Muscle layer of duodenum (tissue), 2 donors: ENCODE data around the gene MYDGF.

Experiments
- H3K27ac ChIP-seq: one replicate; pipeline ENCODE4 v1.7.0; 2013; ENCODE audit warnings: mild to moderate bottlenecking, low read length
- H3K27me3 ChIP-seq: one replicate; pipeline ENCODE4 v1.7.0; 2013; ENCODE audit warnings: low read depth, mild to moderate bottlenecking, control low read depth, low read length
- H3K36me3 ChIP-seq, 2 donors: one replicate each; pipeline ENCODE4 v1.7.0; 2013; ENCODE audit warnings: low read length in 2 of 2, control low read depth in 1 of 2, mild to moderate bottlenecking in 1 of 2; ENCODE audit not compliant: insufficient read depth in 2 of 2, control insufficient read depth in 1 of 2
- H3K4me1 ChIP-seq, 2 donors: one replicate each; pipeline ENCODE4 v1.7.0; 2013; ENCODE audit warnings: low read length in 2 of 2, mild to moderate bottlenecking in 2 of 2, control low read depth in 1 of 2, moderate library complexity in 1 of 2; ENCODE audit not compliant: insufficient read depth in 2 of 2, control insufficient read depth in 1 of 2
- H3K4me3 ChIP-seq, 2 donors: one replicate each; pipeline ENCODE4 v1.7.0; 2013; ENCODE audit warnings: low read length in 2 of 2, low read depth in 1 of 2, mild to moderate bottlenecking in 1 of 2
- H3K9me3 ChIP-seq, 2 donors: one replicate each; pipeline ENCODE4 v1.7.0; 2013; ENCODE audit warnings: low read length in 2 of 2, control low read depth in 1 of 2, mild to moderate bottlenecking in 1 of 2; ENCODE audit not compliant: control insufficient read depth in 1 of 2
- donor health status: healthy.

Gene MYDGF

GRCh38 chr19:4699826-4700692 lies 29.9 kb upstream of the MYDGF start:
- no peak overlapping the region for H3K27ac ChIP-seq
- H3K27me3 ChIP-seq: no peaks in the 10 kb centered on the region
- H3K4me1 ChIP-seq: no peaks in the 10 kb centered on the region
- no peaks in the 10 kb centered on the region for H3K9me3 ChIP-seq
- no peak overlapping the region for H3K4me3 ChIP-seq
- H3K36me3 ChIP-seq: peaks cover 34 to 80% of the 10 kb centered on the region in 2 donors

GRCh38 chr19:4697304-4697703 lies 27.2 kb upstream of the MYDGF start:
- H3K36me3 ChIP-seq: peaks cover 44 to 86% of the 10 kb centered on the region in 2 donors
- no peak overlapping the region for H3K4me3 ChIP-seq
- no peaks in the 10 kb centered on the region for H3K9me3 ChIP-seq
- no peaks in the 10 kb centered on the region for H3K4me1 ChIP-seq
- H3K27me3 ChIP-seq: no peaks in the 10 kb centered on the region
- no peak overlapping the region for H3K27ac ChIP-seq

DNA sequence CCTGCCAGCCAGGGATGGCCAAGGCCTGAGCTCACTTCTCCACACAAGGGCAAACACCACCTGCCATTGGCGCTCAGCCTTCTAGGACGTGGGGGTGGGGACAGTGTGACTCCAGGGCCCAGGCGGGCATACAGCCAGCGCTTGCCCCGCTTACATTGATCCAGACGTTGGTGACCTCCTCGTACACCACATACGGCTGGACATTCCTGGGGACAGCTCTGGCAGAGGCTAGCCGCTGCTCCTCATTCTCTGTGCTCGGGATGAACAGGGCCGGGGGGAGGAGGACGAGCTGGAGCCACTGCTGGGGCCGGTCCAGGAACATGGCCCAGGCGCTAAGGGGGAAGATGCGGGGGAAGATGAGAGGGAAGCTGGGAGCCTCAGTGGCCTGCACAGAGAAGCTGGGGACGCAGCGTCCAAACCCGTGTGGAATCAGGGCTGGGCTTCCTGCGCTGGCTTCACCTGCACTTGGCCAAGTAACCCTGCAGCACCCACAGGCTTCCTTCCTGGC lies 25.1 kb upstream of the MYDGF start:
- H3K27ac ChIP-seq: no peak overlapping the region
- H3K4me3 ChIP-seq: no peak overlapping the region
- H3K4me1 ChIP-seq: no peaks in the 10 kb centered on the region
- no peaks in the 10 kb centered on the region for H3K9me3 ChIP-seq
- peaks cover 38 to 82% of the 10 kb centered on the region in 2 donors for H3K36me3 ChIP-seq
- H3K27me3 ChIP-seq: no peaks in the 10 kb centered on the region

GRCh38 chr19:4694211-4694987 lies 24.3 kb upstream of the MYDGF start:
- H3K36me3 ChIP-seq: peaks cover 42 to 82% of the 10 kb centered on the region in 2 donors

GRCh38 chr19:4693471-4694121 lies 23.5 kb upstream of the MYDGF start:
- no peak overlapping the region for H3K4me3 ChIP-seq
- H3K36me3 ChIP-seq: peaks cover 42 to 84% of the 10 kb centered on the region in 2 donors
- no peaks in the 10 kb centered on the region for H3K27me3 ChIP-seq
- H3K9me3 ChIP-seq: no peaks in the 10 kb centered on the region
- no peak overlapping the region for H3K27ac ChIP-seq
- H3K4me1 ChIP-seq: no peaks in the 10 kb centered on the region

More at GRCh38 chr19:4694211-4694987, 24.3 kb upstream of the MYDGF start:
- no peaks in the 10 kb centered on the region for H3K4me1 ChIP-seq
- no peak overlapping the region for H3K27ac ChIP-seq
- no peaks in the 10 kb centered on the region for H3K9me3 ChIP-seq
- H3K27me3 ChIP-seq: no peaks in the 10 kb centered on the region
- no peak overlapping the region for H3K4me3 ChIP-seq

GRCh38 chr19:4693078-4693350 lies 22.9 kb upstream of the MYDGF start:
- peaks cover 42 to 84% of the 10 kb centered on the region in 2 donors for H3K36me3 ChIP-seq
- H3K27me3 ChIP-seq: no peaks in the 10 kb centered on the region
- no peak overlapping the region for H3K27ac ChIP-seq
- H3K4me1 ChIP-seq: no peaks in the 10 kb centered on the region
- no peaks in the 10 kb centered on the region for H3K9me3 ChIP-seq
- H3K4me3 ChIP-seq: no peak overlapping the region

- no peak overlapping the region for H3K27ac ChIP-seq
- H3K27me3 ChIP-seq: no peaks in the 10 kb centered on the region
- no peaks in the 10 kb centered on the region for H3K4me1 ChIP-seq
- no peaks in the 10 kb centered on the region for H3K9me3 ChIP-seq
- peaks cover 43 to 84% of the 10 kb centered on the region in 2 donors for H3K36me3 ChIP-seq
- H3K4me3 ChIP-seq: no peak overlapping the region
These were observed 22.3 kb upstream of the MYDGF start for GRCh38 chr19:4692251-4693077.

- Histone ChIP-seq H3K27me3 (no peaks in the 10 kb centered on the region), H3K36me3 (peaks cover 47 to 86% of the 10 kb centered on the region in 2 donors), H3K9me3 (no peaks in the 10 kb centered on the region), H3K27ac (no peak overlapping the region), H3K4me1 (no peaks in the 10 kb centered on the region), H3K4me3 (no peak overlapping the region)
These were observed 21.2 kb upstream of the MYDGF start for GRCh38 chr19:4691373-4691772.

GRCh38 chr19:4690361-4690760 lies 20.2 kb upstream of the MYDGF start:
- H3K4me1 ChIP-seq: no peaks in the 10 kb centered on the region
- no peaks in the 10 kb centered on the region for H3K9me3 ChIP-seq
- no peak overlapping the region for H3K27ac ChIP-seq
- H3K27me3 ChIP-seq: no peaks in the 10 kb centered on the region
- no peak overlapping the region for H3K4me3 ChIP-seq
- peaks cover 47 to 93% of the 10 kb centered on the region in 2 donors for H3K36me3 ChIP-seq

GRCh38 chr19:4689403-4689802 lies 19.3 kb upstream of the MYDGF start:
- no peaks in the 10 kb centered on the region for H3K4me1 ChIP-seq
- no peaks in the 10 kb centered on the region for H3K27me3 ChIP-seq
- H3K27ac ChIP-seq: no peak overlapping the region
- peaks cover 48 to 93% of the 10 kb centered on the region in 2 donors for H3K36me3 ChIP-seq
- H3K9me3 ChIP-seq: no peaks in the 10 kb centered on the region
- H3K4me3 ChIP-seq: no peak overlapping the region
